Brain microvascular endothelial cell (primary cell): ENCODE measurements around the gene PITPNC1.
"Not testable (repeated sequence)": the region's sequence is repeated elsewhere in the genome, so short reads cannot be mapped to it uniquely, and the experiment has no call there.

Experiments used
- DNase-seq: peaks from one replicate; pipeline ENCODE4 v3.0.0-alpha.2; 2020
- H3K27ac ChIP-seq: fragments of 250-450 bp; sonication (Bioruptor Pico); 2 replicates; pipeline ENCODE4 v1.5.1; 2020; ENCODE audit warnings: mild to moderate bottlenecking, moderate library complexity
- H3K27me3 ChIP-seq: fragments of 250-450 bp; sonication (Bioruptor Pico); replicated peaks from 2 replicates; pipeline ENCODE4 v1.5.1; 2020; ENCODE audit warnings: mild to moderate bottlenecking
- H3K36me3 ChIP-seq: fragments of 250-450 bp; sonication (Bioruptor Pico); replicated peaks from 2 replicates; pipeline ENCODE4 v1.5.1; 2020; ENCODE audit warnings: mild to moderate bottlenecking
- H3K4me3 ChIP-seq: 2 replicates; pipeline ENCODE4 v1.5.1; 2011; ENCODE audit warnings: low read depth, mild to moderate bottlenecking, control low read depth, low read length, moderate library complexity
- CTCF ChIP-seq: IDR thresholded peaks from 2 replicates; pipeline ENCODE4 v1.5.1; 2011; ENCODE audit warnings: low read depth, mild to moderate bottlenecking, moderate library complexity, low read length, control low read depth, inconsistent platforms; ENCODE audit errors: missing control alignments
- in situ Hi-C: cut with HindIII; loops from 2 replicates; pipeline ENCODE4 v1.10.0; 2017; ENCODE audit warnings: low sequenced_read_pairs, low pct_ligation_motif_present

PITPNC1 gene

GRCh38 chr17:67401106-67401505 is 24.0 kb downstream of the PITPNC1 start:
- H3K36me3 ChIP-seq, result no peaks in the 10 kb centered on the region
- no peak overlapping the region for H3K4me3 ChIP-seq
- no peak for TF ChIP-seq CTCF
- no peak for DNase-seq
- in situ Hi-C loops, result no loop called here
- H3K27ac ChIP-seq, result no peak overlapping the region
- no peaks in the 10 kb centered on the region for H3K27me3 ChIP-seq

- TF ChIP-seq CTCF, result no peak
- Histone ChIP-seq H3K4me3 (no peak overlapping the region), H3K27ac (no peak overlapping the region), H3K27me3 (no peaks in the 10 kb centered on the region), H3K36me3 (no peaks in the 10 kb centered on the region)
- in situ Hi-C loops, result no loop called here
- DNase-seq, result no peak
Observed at GRCh38 chr17:67401598-67402504, 24.8 kb downstream of the PITPNC1 start.

GRCh38 chr17:67403065-67403464 is 26.0 kb downstream of the PITPNC1 start:
- Histone ChIP-seq H3K36me3 (no peaks in the 10 kb centered on the region), H3K4me3 (no peak overlapping the region), H3K27me3 (no peaks in the 10 kb centered on the region), H3K27ac (no peak overlapping the region)
- no peak for DNase-seq
- TF ChIP-seq CTCF, result no peak
- in situ Hi-C loops, result no loop called here

GRCh38 chr17:67403483-67403882 is 26.4 kb downstream of the PITPNC1 start:
- Histone ChIP-seq H3K27me3 (no peaks in the 10 kb centered on the region), H3K27ac (no peak overlapping the region), H3K4me3 (no peak overlapping the region), H3K36me3 (no peaks in the 10 kb centered on the region)
- DNase-seq, result no peak
- TF ChIP-seq CTCF, result no peak
- in situ Hi-C loops, result no loop called here

- H3K36me3 ChIP-seq, in situ Hi-C loops, H3K27me3 ChIP-seq, H3K4me3 ChIP-seq, DNase-seq, H3K27ac ChIP-seq: not testable (repeated sequence)
Observed at GRCh38 chr17:67408455-67408830, 31.4 kb downstream of the PITPNC1 start.

GRCh38 chr17:67411397-67411796 is 34.3 kb downstream of the PITPNC1 start:
- no peak for DNase-seq
- TF ChIP-seq CTCF, result no peak
- no peak overlapping the region for H3K27ac ChIP-seq
- no peak overlapping the region for H3K4me3 ChIP-seq
- H3K27me3 ChIP-seq, result no peaks in the 10 kb centered on the region
- in situ Hi-C loops, result no loop called here
- H3K36me3 ChIP-seq, result no peaks in the 10 kb centered on the region
